ENCODE data around the gene CMTM1.

The CMTM1 gene

GRCh38 chr16:66522816-66523590, 43.2 kb upstream of the CMTM1 start:
- Histone ChIP-seq H3K4me3 (ENCODE audit: low read depth in 1 of 2, low read length in 2 of 2) (no peak overlapping the region), H3K27me3 (ENCODE audit: control insufficient read depth in 1 of 2, insufficient read depth in 2 of 2, low read length in 2 of 2) (no peaks in the 10 kb centered on the region), H3K4me1 (ENCODE audit: control insufficient read depth in 1 of 2, insufficient read depth in 2 of 2, low read length in 2 of 2) (peaks cover 53 to 59% of the 10 kb centered on the region in 2 donors), H3K9me3 (ENCODE audit: control insufficient read depth in 1 of 2, low read length in 2 of 2) (no peaks in the 10 kb centered on the region), H3K36me3 (ENCODE audit: control insufficient read depth in 1 of 2, insufficient read depth in 2 of 2, low read length in 2 of 2) (peaks cover 7 to 13% of the 10 kb centered on the region in 2 donors), H3K9ac (ENCODE audit: low read depth in 1 of 2, low read length in 2 of 2) (peak overlapping the region in 1 of 2 donors; percentile 5), H3K27ac (ENCODE audit: low read depth, low read length) (peak overlapping the region; percentile 13)

DNA sequence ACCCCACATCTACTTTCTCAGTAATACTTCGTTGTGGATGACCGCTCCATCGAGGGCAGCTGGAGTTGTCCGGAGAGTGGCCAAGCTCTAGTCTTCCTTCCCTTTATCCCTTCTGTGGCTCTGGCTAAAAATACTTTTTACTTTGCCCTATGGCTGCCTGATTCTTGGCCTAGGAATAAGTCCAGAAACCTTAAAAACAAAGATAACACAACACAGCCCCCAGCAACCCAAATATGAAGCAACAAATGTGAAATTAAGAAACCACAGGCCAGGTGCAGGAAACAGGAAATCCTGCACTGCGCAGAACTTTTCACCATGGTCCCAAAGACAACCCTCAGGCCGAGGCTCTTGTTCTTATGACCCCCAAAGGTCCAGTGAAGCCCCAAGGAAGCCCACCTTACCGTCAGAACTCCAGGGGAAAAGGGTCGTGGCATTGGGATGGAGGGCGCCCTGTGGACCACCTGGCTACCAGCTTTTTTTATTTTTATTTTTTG, 42.3 kb upstream of the CMTM1 start:
- peaks cover 15 to 21% of the 10 kb centered on the region in 2 donors for H3K36me3 ChIP-seq (ENCODE audit: control insufficient read depth in 1 of 2, insufficient read depth in 2 of 2, low read length in 2 of 2)
- H3K9me3 ChIP-seq (ENCODE audit: control insufficient read depth in 1 of 2, low read length in 2 of 2): no peaks in the 10 kb centered on the region
- H3K4me3 ChIP-seq (ENCODE audit: low read depth in 1 of 2, low read length in 2 of 2): no peak overlapping the region
- peak overlapping the region in 1 of 2 donors; percentile 5 for H3K9ac ChIP-seq (ENCODE audit: low read depth in 1 of 2, low read length in 2 of 2)
- H3K27me3 ChIP-seq (ENCODE audit: control insufficient read depth in 1 of 2, insufficient read depth in 2 of 2, low read length in 2 of 2): no peaks in the 10 kb centered on the region
- H3K4me1 ChIP-seq (ENCODE audit: control insufficient read depth in 1 of 2, insufficient read depth in 2 of 2, low read length in 2 of 2): peaks cover 52 to 56% of the 10 kb centered on the region in 2 donors
- peak overlapping the region; percentile 59 for H3K27ac ChIP-seq (ENCODE audit: low read depth, low read length)

GRCh38 chr16:66524601-66525164, 41.6 kb upstream of the CMTM1 start:
- Histone ChIP-seq H3K4me1 (ENCODE audit: control insufficient read depth in 1 of 2, insufficient read depth in 2 of 2, low read length in 2 of 2) (peaks cover 48 to 54% of the 10 kb centered on the region in 2 donors), H3K36me3 (ENCODE audit: control insufficient read depth in 1 of 2, insufficient read depth in 2 of 2, low read length in 2 of 2) (peaks cover 22 to 29% of the 10 kb centered on the region in 2 donors), H3K4me3 (ENCODE audit: low read depth in 1 of 2, low read length in 2 of 2) (no peak overlapping the region), H3K9ac (ENCODE audit: low read depth in 1 of 2, low read length in 2 of 2) (no peak overlapping the region), H3K27ac (ENCODE audit: low read depth, low read length) (peak overlapping the region; percentile 43), H3K9me3 (ENCODE audit: control insufficient read depth in 1 of 2, low read length in 2 of 2) (no peaks in the 10 kb centered on the region), H3K27me3 (ENCODE audit: control insufficient read depth in 1 of 2, insufficient read depth in 2 of 2, low read length in 2 of 2) (no peaks in the 10 kb centered on the region)

- H3K4me3 ChIP-seq (ENCODE audit: low read depth in 1 of 2, low read length in 2 of 2): no peak overlapping the region
Measured at GRCh38 chr16:66525396-66526180, 40.7 kb upstream of the CMTM1 start.

GRCh38 chr16:66528294-66528693, 37.9 kb upstream of the CMTM1 start:
- Histone ChIP-seq H3K9ac (ENCODE audit: low read depth in 1 of 2, low read length in 2 of 2) (no peak overlapping the region), H3K27ac (ENCODE audit: low read depth, low read length) (no peak overlapping the region), H3K9me3 (ENCODE audit: control insufficient read depth in 1 of 2, low read length in 2 of 2) (no peaks in the 10 kb centered on the region), H3K4me1 (ENCODE audit: control insufficient read depth in 1 of 2, insufficient read depth in 2 of 2, low read length in 2 of 2) (peaks cover 13 to 18% of the 10 kb centered on the region in 2 donors), H3K4me3 (ENCODE audit: low read depth in 1 of 2, low read length in 2 of 2) (no peak overlapping the region), H3K36me3 (ENCODE audit: control insufficient read depth in 1 of 2, insufficient read depth in 2 of 2, low read length in 2 of 2) (peaks cover 33 to 45% of the 10 kb centered on the region in 2 donors), H3K27me3 (ENCODE audit: control insufficient read depth in 1 of 2, insufficient read depth in 2 of 2, low read length in 2 of 2) (no peaks in the 10 kb centered on the region)

More at GRCh38 chr16:66525396-66526180, 40.7 kb upstream of the CMTM1 start:
- H3K9ac ChIP-seq (ENCODE audit: low read depth in 1 of 2, low read length in 2 of 2): no peak overlapping the region
- H3K27ac ChIP-seq (ENCODE audit: low read depth, low read length): peak overlapping the region; percentile 16
- peaks cover 39 to 45% of the 10 kb centered on the region in 2 donors for H3K4me1 ChIP-seq (ENCODE audit: control insufficient read depth in 1 of 2, insufficient read depth in 2 of 2, low read length in 2 of 2)
- H3K27me3 ChIP-seq (ENCODE audit: control insufficient read depth in 1 of 2, insufficient read depth in 2 of 2, low read length in 2 of 2): no peaks in the 10 kb centered on the region
- peaks cover 23 to 36% of the 10 kb centered on the region in 2 donors for H3K36me3 ChIP-seq (ENCODE audit: control insufficient read depth in 1 of 2, insufficient read depth in 2 of 2, low read length in 2 of 2)
- no peaks in the 10 kb centered on the region for H3K9me3 ChIP-seq (ENCODE audit: control insufficient read depth in 1 of 2, low read length in 2 of 2)

DNA sequence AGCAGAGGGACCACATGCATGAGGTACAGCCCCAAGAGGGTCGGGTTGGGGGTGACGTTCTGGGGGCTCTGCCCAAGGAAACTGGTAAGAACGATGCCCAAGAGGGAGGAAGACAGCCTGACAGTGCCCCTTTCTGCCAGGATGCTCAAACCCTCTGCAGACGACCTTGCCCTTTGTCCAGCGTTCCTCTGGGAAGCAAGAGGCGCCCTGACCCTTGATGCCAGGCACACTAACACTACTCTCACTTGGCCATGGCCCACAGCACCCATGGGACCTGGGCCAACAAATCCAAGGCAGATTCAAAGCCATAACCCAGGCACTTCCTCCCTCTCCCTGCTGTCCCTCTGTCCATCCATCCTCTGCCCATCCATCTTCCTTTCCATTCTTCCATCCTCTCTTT, 36.8 kb upstream of the CMTM1 start:
- peaks cover 10 to 11% of the 10 kb centered on the region in 2 donors for H3K4me1 ChIP-seq (ENCODE audit: control insufficient read depth in 1 of 2, insufficient read depth in 2 of 2, low read length in 2 of 2)
- no peaks in the 10 kb centered on the region for H3K27me3 ChIP-seq (ENCODE audit: control insufficient read depth in 1 of 2, insufficient read depth in 2 of 2, low read length in 2 of 2)
- H3K4me3 ChIP-seq (ENCODE audit: low read depth in 1 of 2, low read length in 2 of 2): no peak overlapping the region
- H3K36me3 ChIP-seq (ENCODE audit: control insufficient read depth in 1 of 2, insufficient read depth in 2 of 2, low read length in 2 of 2): peaks cover 37 to 47% of the 10 kb centered on the region in 2 donors
- H3K9me3 ChIP-seq (ENCODE audit: control insufficient read depth in 1 of 2, low read length in 2 of 2): no peaks in the 10 kb centered on the region
- H3K9ac ChIP-seq (ENCODE audit: low read depth in 1 of 2, low read length in 2 of 2): no peak overlapping the region
- no peak overlapping the region for H3K27ac ChIP-seq (ENCODE audit: low read depth, low read length)

DNA sequence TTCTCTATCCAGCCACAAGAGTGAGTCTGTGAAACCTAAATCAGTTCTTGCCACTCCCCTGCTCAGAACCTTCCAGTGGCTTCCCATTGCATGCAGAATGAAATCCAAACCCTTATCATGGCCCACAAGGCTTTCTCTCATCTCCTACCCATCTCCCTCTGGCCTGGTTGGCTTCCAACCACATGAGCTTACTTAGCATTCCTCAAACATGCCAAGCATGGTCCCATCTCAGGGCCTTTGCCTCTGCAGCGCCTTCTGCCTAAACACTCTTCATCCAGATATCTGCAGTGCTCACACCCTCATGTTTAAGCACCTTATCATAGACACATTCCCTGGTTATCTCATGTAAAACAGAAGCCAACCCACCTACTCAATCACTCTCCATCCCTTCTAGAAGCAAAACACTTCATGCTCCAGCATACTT, 31.9 kb upstream of the CMTM1 start:
- Histone ChIP-seq H3K27me3 (ENCODE audit: control insufficient read depth in 1 of 2, insufficient read depth in 2 of 2, low read length in 2 of 2) (no peaks in the 10 kb centered on the region), H3K9me3 (ENCODE audit: control insufficient read depth in 1 of 2, low read length in 2 of 2) (no peaks in the 10 kb centered on the region), H3K4me1 (ENCODE audit: control insufficient read depth in 1 of 2, insufficient read depth in 2 of 2, low read length in 2 of 2) (peaks cover 5 to 8% of the 10 kb centered on the region in 2 donors), H3K36me3 (ENCODE audit: control insufficient read depth in 1 of 2, insufficient read depth in 2 of 2, low read length in 2 of 2) (peaks cover 24 to 43% of the 10 kb centered on the region in 2 donors), H3K27ac (ENCODE audit: low read depth, low read length) (no peak overlapping the region), H3K9ac (ENCODE audit: low read depth in 1 of 2, low read length in 2 of 2) (no peak overlapping the region), H3K4me3 (ENCODE audit: low read depth in 1 of 2, low read length in 2 of 2) (no peak overlapping the region)

GRCh38 chr16:66536525-66536924, 29.7 kb upstream of the CMTM1 start:
- H3K36me3 ChIP-seq (ENCODE audit: control insufficient read depth in 1 of 2, insufficient read depth in 2 of 2, low read length in 2 of 2): peaks cover 6 to 24% of the 10 kb centered on the region in 2 donors
- no peak overlapping the region for H3K4me3 ChIP-seq (ENCODE audit: low read depth in 1 of 2, low read length in 2 of 2)

GRCh38 chr16:66537236-66537635, 29.0 kb upstream of the CMTM1 start:
- H3K36me3 ChIP-seq (ENCODE audit: control insufficient read depth in 1 of 2, insufficient read depth in 2 of 2, low read length in 2 of 2): peaks cover 4 to 24% of the 10 kb centered on the region in 2 donors
- H3K27me3 ChIP-seq (ENCODE audit: control insufficient read depth in 1 of 2, insufficient read depth in 2 of 2, low read length in 2 of 2): no peaks in the 10 kb centered on the region
- H3K4me1 ChIP-seq (ENCODE audit: control insufficient read depth in 1 of 2, insufficient read depth in 2 of 2, low read length in 2 of 2): peaks cover 5 to 11% of the 10 kb centered on the region in 2 donors
- H3K9ac ChIP-seq (ENCODE audit: low read depth in 1 of 2, low read length in 2 of 2): no peak overlapping the region
- no peak overlapping the region for H3K4me3 ChIP-seq (ENCODE audit: low read depth in 1 of 2, low read length in 2 of 2)
- H3K9me3 ChIP-seq (ENCODE audit: control insufficient read depth in 1 of 2, low read length in 2 of 2): no peaks in the 10 kb centered on the region
- no peak overlapping the region for H3K27ac ChIP-seq (ENCODE audit: low read depth, low read length)

More at GRCh38 chr16:66536525-66536924, 29.7 kb upstream of the CMTM1 start:
- no peaks in the 10 kb centered on the region for H3K9me3 ChIP-seq (ENCODE audit: control insufficient read depth in 1 of 2, low read length in 2 of 2)
- no peak overlapping the region for H3K27ac ChIP-seq (ENCODE audit: low read depth, low read length)
- H3K27me3 ChIP-seq (ENCODE audit: control insufficient read depth in 1 of 2, insufficient read depth in 2 of 2, low read length in 2 of 2): no peaks in the 10 kb centered on the region
- peaks cover 5 to 11% of the 10 kb centered on the region in 2 donors for H3K4me1 ChIP-seq (ENCODE audit: control insufficient read depth in 1 of 2, insufficient read depth in 2 of 2, low read length in 2 of 2)
- H3K9ac ChIP-seq (ENCODE audit: low read depth in 1 of 2, low read length in 2 of 2): no peak overlapping the region

All from duodenal mucosa (tissue), 2 donors.